GM18907 (cell line): ENCODE results near the gene SH3RF2.
"Not testable (repeated sequence)": the region's sequence is repeated elsewhere in the genome, so short reads cannot be mapped to it uniquely, and the experiment has no call there.

Experiments
- ATAC-seq: cut with Tn5 transposase; IDR thresholded peaks from one replicate; pipeline ENCODE4 v1.9.1; 2021; ENCODE audit warnings: mild to moderate bottlenecking, moderate library complexity; ENCODE audit not compliant: unreplicated experiment

SH3RF2 gene

GRCh38 chr5:145976431-145977155 lies 40.2 kb downstream of the SH3RF2 start:
- ATAC-seq: peak; percentile 85

GRCh38 chr5:145978171-145978570 lies 41.8 kb downstream of the SH3RF2 start:
- no peak for ATAC-seq

- ATAC-seq: no peak
Observed at GRCh38 chr5:145978708-145979107, 42.3 kb downstream of the SH3RF2 start.

- ATAC-seq: no peak
Observed at GRCh38 chr5:145979270-145980223, 43.2 kb downstream of the SH3RF2 start.

- no peak for ATAC-seq
Observed at GRCh38 chr5:145980259-145980658, 43.9 kb downstream of the SH3RF2 start.

- ATAC-seq: no peak
Observed at GRCh38 chr5:145980718-145981117, 44.3 kb downstream of the SH3RF2 start.

GRCh38 chr5:145981589-145982571 lies 45.5 kb downstream of the SH3RF2 start:
- ATAC-seq: no peak

GRCh38 chr5:145982572-145983318 lies 46.4 kb downstream of the SH3RF2 start:
- ATAC-seq: no peak

GRCh38 chr5:145983446-145983845 lies 47.1 kb downstream of the SH3RF2 start:
- no peak for ATAC-seq

- no peak for ATAC-seq
Observed at GRCh38 chr5:145984072-145984471, 47.7 kb downstream of the SH3RF2 start.

GRCh38 chr5:145987856-145988255 lies 51.5 kb downstream of the SH3RF2 start:
- ATAC-seq: no peak

- no peak for ATAC-seq
Observed at GRCh38 chr5:145988993-145989392, 52.6 kb downstream of the SH3RF2 start.

GRCh38 chr5:145989428-145989827 lies 53.0 kb downstream of the SH3RF2 start:
- ATAC-seq: no peak

GRCh38 chr5:145990170-145990569 lies 53.8 kb downstream of the SH3RF2 start:
- no peak for ATAC-seq

- ATAC-seq: no peak
Observed at GRCh38 chr5:145991044-145991575, 54.7 kb downstream of the SH3RF2 start.

GRCh38 chr5:145993538-145993937 lies 57.2 kb downstream of the SH3RF2 start:
- ATAC-seq: not testable (repeated sequence)

GRCh38 chr5:145996135-145996534 lies 59.8 kb downstream of the SH3RF2 start:
- ATAC-seq: no peak

- ATAC-seq: no peak
Observed at GRCh38 chr5:145999208-145999607, 62.8 kb downstream of the SH3RF2 start.

- no peak for ATAC-seq
Observed at GRCh38 chr5:146000072-146000471, 63.7 kb downstream of the SH3RF2 start.
